ENCODE results near the gene ACTC1. TPM values are rescaled to one million over a fixed set of nuclear protein-coding genes. Genes with fewer than 3 reads are reported as not detected.
A peak's percentile ranks its signal among the peaks of the same experiment; 100 is the strongest.

The ACTC1 gene
- total RNA-seq, 1 donor from 2014 or later, result 0.94 TPM

- intact Hi-C loops (cut with DNase I), result no loop called here
- ATAC-seq, result no peak
- DNase-seq (ENCODE audit: low spot score), result no peak
Observed at GRCh38 chr15:34802803-34803750, 7.7 kb upstream of the ACTC1 start.

DNA sequence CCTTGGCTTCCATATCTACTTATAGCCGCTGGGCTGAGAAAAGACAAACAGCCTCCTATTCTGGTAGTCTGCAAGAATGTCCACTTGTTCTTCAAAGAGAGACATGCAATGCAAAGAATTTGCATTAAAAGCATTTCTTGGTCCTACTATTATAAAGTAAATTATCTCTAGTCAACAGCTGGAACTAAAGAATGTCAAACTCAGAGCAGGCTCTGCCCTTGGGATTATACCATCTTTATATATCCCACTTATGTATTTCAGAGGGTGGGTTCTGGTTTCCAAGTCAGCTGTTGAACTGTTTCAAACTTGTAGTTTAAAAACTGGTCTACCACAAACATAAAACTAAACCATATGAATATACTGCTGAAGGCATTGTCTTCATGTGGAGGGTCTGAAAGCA lies 7.0 kb upstream of the ACTC1 start:
- no peak for DNase-seq (ENCODE audit: low spot score)
- intact Hi-C loops (cut with DNase I), result no loop called here
- no peak for ATAC-seq

- peak; percentile 36 for ATAC-seq
- intact Hi-C loops (cut with DNase I), result no loop called here
- DNase-seq (ENCODE audit: low spot score), result peak; percentile 76
Observed at GRCh38 chr15:34799149-34800101, 4.1 kb upstream of the ACTC1 start.

GRCh38 chr15:34796847-34797435 lies 1.6 kb upstream of the ACTC1 start:
- ATAC-seq (no peak), DNase-seq (ENCODE audit: low spot score) (no peak)
- intact Hi-C loops (cut with DNase I), result no loop called here

- intact Hi-C loops (cut with DNase I), result no loop called here
- ATAC-seq (no peak), DNase-seq (ENCODE audit: low spot score) (no peak)
Observed at GRCh38 chr15:34794590-34795206, 651 bp downstream of the ACTC1 start.

GRCh38 chr15:34793901-34794300 lies 1.4 kb downstream of the ACTC1 start:
- ATAC-seq, result no peak
- no peak for DNase-seq (ENCODE audit: low spot score)
- intact Hi-C loops (cut with DNase I), result no loop called here

DNA sequence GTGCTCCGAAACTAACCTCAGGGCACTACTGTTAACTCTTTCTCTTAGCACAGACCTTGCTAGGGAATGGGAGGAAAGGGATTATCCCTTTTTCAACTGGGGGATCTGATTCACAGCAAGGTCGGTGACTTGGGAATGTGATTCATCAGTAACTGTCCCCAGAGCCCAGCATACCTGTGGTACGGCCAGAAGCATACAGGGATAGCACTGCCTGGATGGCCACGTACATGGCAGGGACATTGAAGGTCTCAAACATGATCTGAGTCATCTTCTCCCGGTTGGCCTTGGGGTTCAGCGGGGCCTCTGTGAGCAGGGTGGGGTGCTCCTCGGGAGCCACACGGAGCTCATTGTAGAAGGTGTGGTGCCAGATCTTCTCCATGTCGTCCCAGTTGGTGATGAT lies 2.3 kb downstream of the ACTC1 start:
- no peak for DNase-seq (ENCODE audit: low spot score)
- no peak for ATAC-seq
- intact Hi-C loops (cut with DNase I), result no loop called here

- ATAC-seq (no peak), DNase-seq (ENCODE audit: low spot score) (no peak)
- intact Hi-C loops (cut with DNase I), result no loop called here
Observed at GRCh38 chr15:34791701-34792100, 3.6 kb downstream of the ACTC1 start.

- DNase-seq (ENCODE audit: low spot score) (no peak), ATAC-seq (no peak)
- intact Hi-C loops (cut with DNase I), result no loop called here
Observed at GRCh38 chr15:34790121-34790520, 5.2 kb downstream of the ACTC1 start.

- DNase-seq (ENCODE audit: low spot score) (no peak), ATAC-seq (no peak)
- intact Hi-C loops (cut with DNase I), result no loop called here
Observed at GRCh38 chr15:34789326-34789725, 6.0 kb downstream of the ACTC1 start.

GRCh38 chr15:34786206-34786605 lies 9.1 kb downstream of the ACTC1 start:
- DNase-seq (ENCODE audit: low spot score) (no peak), ATAC-seq (no peak)
- intact Hi-C loops (cut with DNase I), result no loop called here

DNA sequence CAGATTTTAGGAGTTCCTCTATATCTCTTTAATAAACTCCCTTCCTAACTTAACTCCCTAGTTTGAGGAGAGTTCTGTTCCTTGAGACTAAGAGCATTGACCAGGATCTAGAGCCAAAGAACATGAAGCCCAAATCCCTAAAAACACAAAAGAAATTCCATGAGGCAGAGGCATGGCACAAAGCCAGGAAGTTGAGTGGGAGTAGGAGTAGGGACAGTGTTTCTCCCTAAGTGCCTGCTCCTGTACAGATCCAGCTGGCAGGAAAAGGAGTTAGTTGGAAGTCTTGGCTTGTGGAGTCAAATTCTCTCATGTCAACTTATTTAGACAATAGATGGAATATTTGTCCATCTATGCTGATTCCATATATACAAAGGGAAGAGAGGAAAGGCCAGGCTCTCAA lies 11.4 kb downstream of the ACTC1 start:
- ATAC-seq, result no peak
- intact Hi-C loops (cut with DNase I), result no loop called here
- no peak for DNase-seq (ENCODE audit: low spot score)

- intact Hi-C loops (cut with DNase I), result no loop called here
- ATAC-seq, result no peak
- no peak for DNase-seq (ENCODE audit: low spot score)
Observed at GRCh38 chr15:34783431-34783830, 11.9 kb downstream of the ACTC1 start.

DNA sequence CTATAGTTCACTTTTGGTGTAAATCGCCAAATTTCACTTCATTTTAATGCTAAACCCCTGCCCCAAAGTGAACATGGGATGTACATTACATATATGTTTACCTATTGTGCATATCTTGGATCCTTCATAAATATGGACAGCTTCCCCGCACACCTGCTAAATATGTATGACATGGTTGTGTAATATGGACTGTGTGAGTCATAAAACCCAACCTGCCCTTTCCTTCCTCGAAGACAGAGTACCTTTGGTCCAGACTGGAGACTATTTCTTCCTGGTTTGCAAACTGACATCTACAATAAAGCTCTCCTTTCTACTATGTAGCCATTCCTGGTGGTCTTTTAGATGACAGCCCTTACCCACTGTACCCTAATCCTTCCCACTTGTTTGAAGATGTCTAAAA lies 12.4 kb downstream of the ACTC1 start:
- no peak for DNase-seq (ENCODE audit: low spot score)
- ATAC-seq, result no peak
- intact Hi-C loops (cut with DNase I), result no loop called here

DNA sequence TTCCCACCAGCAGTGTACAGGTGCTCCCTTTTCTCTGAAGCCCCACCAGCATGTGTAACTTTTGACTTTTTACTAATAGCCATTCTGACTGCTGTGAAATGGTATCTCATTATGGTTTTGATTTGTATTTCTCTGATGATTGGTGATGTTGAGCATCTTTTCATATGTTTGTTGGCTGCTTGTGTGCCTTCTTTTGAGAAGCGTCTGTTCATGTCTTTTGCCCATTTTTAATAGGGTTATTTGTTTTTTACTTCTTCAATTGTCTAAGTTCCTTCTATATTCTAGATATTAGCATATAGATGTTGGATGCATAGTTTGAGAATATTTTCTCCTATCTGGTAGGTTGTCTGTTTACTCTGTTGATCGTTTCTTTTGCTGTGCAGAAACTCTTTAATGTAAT lies 14.6 kb downstream of the ACTC1 start:
- ATAC-seq, result no peak
- intact Hi-C loops (cut with DNase I), result no loop called here
- DNase-seq (ENCODE audit: low spot score), result no peak

- intact Hi-C loops (cut with DNase I), result no loop called here
- ATAC-seq, result no peak
- no peak for DNase-seq (ENCODE audit: low spot score)
Observed at GRCh38 chr15:34776606-34777105, 18.7 kb downstream of the ACTC1 start.

DNA sequence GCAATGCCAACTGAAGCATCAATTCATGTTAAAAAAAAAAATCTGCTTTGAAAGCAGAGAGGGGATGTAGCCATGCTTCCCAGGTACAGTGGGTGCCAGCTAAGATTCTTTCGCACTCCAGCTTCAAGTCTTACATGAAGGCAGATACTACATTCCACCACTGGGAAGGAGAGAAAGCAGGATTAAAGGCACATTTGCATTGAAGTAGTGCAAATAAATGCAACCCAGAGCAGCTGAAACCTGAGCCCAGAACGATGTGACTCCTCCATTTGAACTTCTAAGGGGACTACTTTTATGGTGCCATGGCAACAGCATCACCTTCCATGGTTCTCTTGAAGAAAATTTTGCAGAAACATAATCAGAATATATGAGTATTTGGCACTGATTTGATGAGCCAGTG lies 21.4 kb downstream of the ACTC1 start:
- intact Hi-C loops (cut with DNase I), result no loop called here
- no peak for ATAC-seq
- no peak for DNase-seq (ENCODE audit: low spot score)

GRCh38 chr15:34773013-34773412 lies 22.3 kb downstream of the ACTC1 start:
- DNase-seq (ENCODE audit: low spot score) (no peak), ATAC-seq (no peak)
- intact Hi-C loops (cut with DNase I), result no loop called here

- intact Hi-C loops (cut with DNase I), result no loop called here
- ATAC-seq (no peak), DNase-seq (ENCODE audit: low spot score) (no peak)
Observed at GRCh38 chr15:34772312-34772711, 23.0 kb downstream of the ACTC1 start.
